Thyroid gland (tissue), 4 donors: Measurements from ENCODE around the gene WNT9B.

Experiments
- CTCF ChIP-seq, 6 experiments: fragments of 200-600 bp in 3 of 6; fragments of 450-650 bp in 3 of 6; sonication (generic) in 3 of 6; IDR thresholded peaks; one replicate each; pipeline ENCODE4 v1.5.1; 2016 to 2019; ENCODE audit warnings: antibody characterized with exemption in 6 of 6, mild to moderate bottlenecking in 2 of 6, inconsistent platforms in 1 of 6, moderate library complexity in 1 of 6
- POLR2A ChIP-seq, 2 donors: fragments of 450-650 bp; IDR thresholded peaks; one replicate each; pipeline ENCODE4 v1.6.1; 2017; ENCODE audit warnings: antibody characterized with exemption in 2 of 2, mild to moderate bottlenecking in 2 of 2, moderate library complexity in 1 of 2

GRCh38 chr17:46865100-46865499, 13.7 kb downstream of the WNT9B start:
- TF ChIP-seq POLR2A (IDR thresholded peaks at IDR 0.05) (no peak), CTCF (IDR thresholded peaks at IDR 0.05) (no peak)
